Stimulated activated CD8-positive, alpha-beta memory T cell treated with anti-CD3 and anti-CD28 coated beads, Interleukin-7, amount 100 ng/mL, for 48 hours (primary cell): ENCODE data around the gene SHISAL2A.

Source experiments
- DNase-seq, 2 donors: peaks; one replicate each; pipeline ENCODE4 v3.0.0-alpha.2; 2020; ENCODE audit warnings: low read depth in 1 of 2; ENCODE audit errors: extremely low read depth in 1 of 2

Gene SHISAL2A

GRCh38 chr1:52615489-52616042, 17.4 kb upstream of the SHISAL2A start:
- no peak for DNase-seq

- no peak for DNase-seq
These were observed 11.0 kb upstream of the SHISAL2A start for GRCh38 chr1:52621950-52622349.

- DNase-seq = no peak
These were observed 9.2 kb upstream of the SHISAL2A start for GRCh38 chr1:52623812-52624211.

- no peak for DNase-seq
These were observed 5.9 kb upstream of the SHISAL2A start for GRCh38 chr1:52627028-52627427.

DNA sequence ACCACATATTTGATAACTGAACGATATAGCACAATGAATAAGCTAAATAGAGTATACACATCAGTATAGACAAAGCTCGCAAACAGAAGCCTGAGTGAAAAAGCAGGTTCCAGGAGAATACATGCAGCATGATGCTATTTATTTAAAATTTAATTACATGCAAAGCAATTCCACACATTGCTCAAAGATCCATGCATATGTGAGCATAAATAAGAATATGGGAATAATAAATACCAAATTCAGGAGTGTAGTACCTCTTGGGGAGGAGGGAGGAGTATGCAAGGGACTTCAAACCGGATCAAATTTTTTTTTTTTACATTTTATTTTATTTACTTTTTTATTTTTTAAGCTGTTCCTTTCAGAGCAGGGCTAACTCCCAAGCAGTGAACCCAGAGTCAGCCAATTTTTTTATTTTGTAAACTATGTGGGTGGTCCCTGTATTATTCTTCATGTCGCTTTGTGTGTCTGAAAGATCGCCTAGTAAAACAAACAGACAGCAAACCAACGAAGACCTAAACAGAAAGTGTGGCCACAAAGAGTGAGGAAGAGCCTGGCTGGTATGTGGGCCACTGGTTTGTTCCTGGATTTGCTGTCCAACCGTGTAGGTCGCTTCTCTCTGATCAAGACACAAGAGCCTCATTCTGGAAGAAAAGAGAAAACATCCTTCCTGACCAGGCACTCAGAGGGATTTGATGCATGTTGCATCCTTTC, 4.2 kb upstream of the SHISAL2A start:
- no peak for DNase-seq

- DNase-seq = no peak
These were observed 3.7 kb upstream of the SHISAL2A start for GRCh38 chr1:52629325-52629643.

- DNase-seq = no peak
These were observed 3.3 kb upstream of the SHISAL2A start for GRCh38 chr1:52629667-52630066.

DNA sequence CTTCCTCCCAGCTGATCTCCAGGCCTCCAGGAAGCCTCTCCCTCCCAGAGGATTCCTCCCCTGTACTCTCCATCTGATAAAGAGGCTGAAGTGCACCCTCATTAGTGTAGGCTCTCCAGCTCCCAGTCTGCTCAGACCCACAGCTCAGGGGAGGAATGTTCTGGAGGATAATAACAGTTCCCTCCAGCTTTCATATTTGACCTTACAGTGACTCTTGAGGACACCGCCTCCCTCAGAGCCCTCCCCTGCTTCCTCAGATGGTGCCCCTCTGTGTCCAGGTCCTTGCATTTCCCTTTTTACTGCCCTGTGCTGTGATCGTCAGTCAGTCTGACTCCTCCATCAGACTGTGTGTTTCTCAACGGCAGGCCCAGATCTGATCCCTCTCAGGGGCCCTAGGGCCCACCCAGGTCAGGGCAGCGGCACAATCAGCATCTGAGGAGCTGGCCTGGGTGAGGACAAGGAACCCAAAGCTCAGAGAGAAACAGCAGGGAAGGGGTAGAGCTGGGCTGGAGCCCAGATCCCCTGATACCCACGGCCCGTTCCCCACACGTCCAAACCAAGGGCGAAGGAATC, 1.1 kb upstream of the SHISAL2A start:
- DNase-seq = no peak

DNA sequence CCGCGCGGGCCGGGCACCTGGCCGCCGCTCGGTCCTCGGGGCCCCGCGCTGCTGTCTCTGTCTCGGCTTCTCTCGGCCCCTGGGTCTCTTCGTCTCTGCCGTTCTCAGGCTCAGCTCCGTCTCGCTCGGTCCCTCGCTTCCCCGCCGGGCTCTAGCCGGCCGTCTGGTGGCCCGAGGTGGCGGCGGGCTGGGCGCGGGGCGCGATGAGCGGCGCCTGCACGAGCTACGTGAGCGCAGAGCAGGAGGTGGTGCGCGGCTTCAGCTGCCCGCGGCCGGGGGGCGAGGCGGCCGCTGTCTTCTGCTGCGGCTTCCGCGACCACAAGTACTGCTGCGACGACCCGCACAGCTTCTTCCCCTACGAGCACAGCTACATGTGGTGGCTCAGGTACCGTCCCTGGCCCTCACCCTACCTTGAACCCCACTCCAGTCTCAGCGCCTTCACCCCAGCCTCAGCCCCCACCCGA, 355 bp downstream of the SHISAL2A start:
- DNase-seq = no peak

DNA sequence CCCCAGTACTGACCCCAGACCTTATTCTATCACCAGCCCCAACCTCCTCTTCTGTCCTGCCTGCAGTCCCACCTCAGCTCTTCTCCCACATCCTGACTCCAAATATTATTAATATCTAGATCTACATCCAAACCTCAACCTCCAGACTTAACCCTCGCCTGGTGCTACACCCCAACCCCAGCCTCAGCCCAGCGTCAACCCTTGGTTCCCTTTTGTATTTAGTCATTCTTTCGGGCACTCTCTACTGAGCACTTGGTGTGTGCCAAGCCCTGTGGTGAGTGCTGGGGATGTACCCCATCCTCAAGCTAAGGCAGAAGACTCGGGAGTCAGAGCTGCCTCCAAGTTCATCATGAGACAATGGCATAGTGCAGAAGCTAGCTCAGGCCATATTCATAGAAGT, 1.1 kb downstream of the SHISAL2A start:
- no peak for DNase-seq

DNA sequence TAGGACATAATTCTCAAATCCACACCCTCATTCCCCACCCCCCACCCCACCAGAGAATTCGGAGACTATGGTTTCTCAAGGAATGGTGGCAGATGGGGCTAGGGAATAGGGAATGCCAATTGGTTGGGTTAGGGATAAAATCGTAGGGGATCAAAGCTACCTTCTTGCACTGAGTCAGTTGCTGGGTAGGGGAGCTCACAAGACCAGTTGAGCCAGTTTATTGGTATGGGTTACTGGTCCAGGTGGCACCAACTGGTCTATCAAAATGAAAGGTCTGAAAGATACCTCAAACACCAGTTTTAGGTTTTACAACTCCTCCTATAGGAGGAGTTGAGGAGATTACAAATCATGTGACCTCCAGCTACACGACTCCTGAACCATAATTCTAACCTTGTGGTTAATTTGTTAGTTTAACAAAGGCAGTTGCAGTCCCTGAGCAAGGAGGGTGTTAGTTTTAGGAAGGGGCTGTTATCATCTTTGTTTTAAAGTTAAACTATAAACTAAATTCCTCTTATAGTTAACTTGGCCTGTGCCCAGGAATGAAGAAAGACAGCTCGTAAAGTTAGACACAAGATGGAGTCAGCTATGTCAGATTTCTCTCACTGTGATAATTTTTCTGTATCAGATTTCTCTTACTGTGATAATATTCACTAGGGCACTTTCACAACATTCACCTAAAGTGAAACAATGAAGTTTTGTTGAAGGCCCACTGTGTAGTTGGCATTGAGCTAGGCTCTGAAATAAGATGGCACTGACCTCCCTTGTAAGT, 2.5 kb downstream of the SHISAL2A start:
- no peak for DNase-seq

GRCh38 chr1:52636721-52637695, 4.0 kb downstream of the SHISAL2A start:
- DNase-seq = peak; percentile 34 to 67

- no peak for DNase-seq
These were observed 5.0 kb downstream of the SHISAL2A start for GRCh38 chr1:52637946-52638345.

- DNase-seq = no peak
These were observed 7.7 kb downstream of the SHISAL2A start for GRCh38 chr1:52640697-52641096.

GRCh38 chr1:52641307-52641706, 8.3 kb downstream of the SHISAL2A start:
- no peak for DNase-seq

DNA sequence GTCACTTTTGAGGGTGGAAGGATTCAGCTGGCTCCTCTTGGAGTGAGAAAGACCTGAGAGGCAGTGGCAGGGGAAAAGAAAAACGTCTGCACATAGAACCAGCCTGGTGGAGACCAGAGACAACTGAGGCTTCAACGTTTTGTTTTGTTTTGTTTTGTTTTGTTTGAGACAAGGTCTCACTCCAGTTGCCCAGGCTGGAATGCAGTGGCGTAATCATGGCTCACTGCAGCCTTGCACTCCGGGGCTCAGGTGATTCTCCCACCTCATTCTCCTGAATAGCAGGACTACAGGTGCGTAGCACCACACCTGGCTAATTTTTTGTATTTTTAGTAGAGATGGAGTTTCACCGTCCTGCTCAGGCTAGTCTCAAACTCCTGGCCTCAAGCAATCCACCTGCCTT, 12.3 kb downstream of the SHISAL2A start:
- no peak for DNase-seq

GRCh38 chr1:52651904-52652303, 18.9 kb downstream of the SHISAL2A start:
- DNase-seq = no peak

- DNase-seq = no peak
These were observed 20.4 kb downstream of the SHISAL2A start for GRCh38 chr1:52653207-52653849.

GRCh38 chr1:52654063-52654462, 21.1 kb downstream of the SHISAL2A start:
- no peak for DNase-seq

GRCh38 chr1:52657702-52658101, 24.7 kb downstream of the SHISAL2A start:
- no peak for DNase-seq
